ENCODE measurements around the gene MSH3.

- TF ChIP-seq YY1 (IDR thresholded peaks at IDR 0.05; ENCODE audit: insufficient read depth, insufficient read length) (no peak), SUZ12 (IDR thresholded peaks at IDR 0.05; ENCODE audit: extremely low read depth, insufficient read depth, insufficient read length) (no peak)
These were observed 155.0 kb downstream of the MSH3 start for GRCh38 chr5:80809451-80809850.
